Measurements from ENCODE around the gene EBNA1BP2. TPM values are rescaled to one million over a fixed set of nuclear protein-coding genes. Genes with fewer than 3 reads are reported as not detected.

The EBNA1BP2 gene, protein sequence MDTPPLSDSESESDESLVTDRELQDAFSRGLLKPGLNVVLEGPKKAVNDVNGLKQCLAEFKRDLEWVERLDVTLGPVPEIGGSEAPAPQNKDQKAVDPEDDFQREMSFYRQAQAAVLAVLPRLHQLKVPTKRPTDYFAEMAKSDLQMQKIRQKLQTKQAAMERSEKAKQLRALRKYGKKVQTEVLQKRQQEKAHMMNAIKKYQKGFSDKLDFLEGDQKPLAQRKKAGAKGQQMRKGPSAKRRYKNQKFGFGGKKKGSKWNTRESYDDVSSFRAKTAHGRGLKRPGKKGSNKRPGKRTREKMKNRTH
- total RNA-seq = 10 to 100 TPM; 34.9 to 61.6 (median 46.4) TPM

- Histone ChIP-seq H3K4me3 (peak within 1 kb of the TSS; percentile 93 to 96 (median 95)), H3K4me1 (peaks cover 0 to 6% of the 10 kb centered on the region in 2 donors), H3K27ac (peak within 1 kb of the TSS; percentile 72 to 73), H3K9me3 (no peaks in the 10 kb centered on the region), H3K27me3 (peaks cover 0 to 5% of the 10 kb centered on the region in 2 donors), H3K36me3 (peaks cover 5% of the 10 kb centered on the region)
- TF ChIP-seq POLR2AphosphoS5 (IDR thresholded peaks at IDR 0.05) (peak; percentile 28 to 72 (median 63)), POLR2A (IDR thresholded peaks at IDR 0.05) (no peak)
- intact Hi-C loops (cut with DNase I; ENCODE audit: low total_unique reads) = no loop called here
- peak; percentile 91 for DNase-seq (ENCODE audit: low spot score in 2 of 2)
Measured at GRCh38 chr1:43171876-43172526, at the start of gene EBNA1BP2, which contains the start of gene CFAP57. TSS of gene EBNA1BP2 (minus strand) at chr1:43172290. CDS start at chr1:43172118, 172 bp downstream. TSS of gene CFAP57 (plus strand) at chr1:43172330. CDS start at chr1:43172754, 424 bp downstream.

GRCh38 chr1:43221797-43222196 is 49.7 kb upstream of the EBNA1BP2 start:
- H3K9me3 ChIP-seq = no peaks in the 10 kb centered on the region
- H3K4me1 ChIP-seq = no peaks in the 10 kb centered on the region
- H3K36me3 ChIP-seq = no peaks in the 10 kb centered on the region
- DNase-seq (ENCODE audit: low spot score in 2 of 2) = no peak
- intact Hi-C loops (cut with DNase I; ENCODE audit: low total_unique reads) = no loop called here
- no peak overlapping the region for H3K27ac ChIP-seq
- no peak for TF ChIP-seq POLR2A (IDR thresholded peaks at IDR 0.05)
- TF ChIP-seq POLR2AphosphoS5 (IDR thresholded peaks at IDR 0.05) = no peak
- TF ChIP-seq, protein P1, sequence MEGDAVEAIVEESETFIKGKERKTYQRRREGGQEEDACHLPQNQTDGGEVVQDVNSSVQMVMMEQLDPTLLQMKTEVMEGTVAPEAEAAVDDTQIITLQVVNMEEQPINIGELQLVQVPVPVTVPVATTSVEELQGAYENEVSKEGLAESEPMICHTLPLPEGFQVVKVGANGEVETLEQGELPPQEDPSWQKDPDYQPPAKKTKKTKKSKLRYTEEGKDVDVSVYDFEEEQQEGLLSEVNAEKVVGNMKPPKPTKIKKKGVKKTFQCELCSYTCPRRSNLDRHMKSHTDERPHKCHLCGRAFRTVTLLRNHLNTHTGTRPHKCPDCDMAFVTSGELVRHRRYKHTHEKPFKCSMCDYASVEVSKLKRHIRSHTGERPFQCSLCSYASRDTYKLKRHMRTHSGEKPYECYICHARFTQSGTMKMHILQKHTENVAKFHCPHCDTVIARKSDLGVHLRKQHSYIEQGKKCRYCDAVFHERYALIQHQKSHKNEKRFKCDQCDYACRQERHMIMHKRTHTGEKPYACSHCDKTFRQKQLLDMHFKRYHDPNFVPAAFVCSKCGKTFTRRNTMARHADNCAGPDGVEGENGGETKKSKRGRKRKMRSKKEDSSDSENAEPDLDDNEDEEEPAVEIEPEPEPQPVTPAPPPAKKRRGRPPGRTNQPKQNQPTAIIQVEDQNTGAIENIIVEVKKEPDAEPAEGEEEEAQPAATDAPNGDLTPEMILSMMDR (IDR thresholded peaks at IDR 0.05) = no peak
- H3K4me3 ChIP-seq = no peak overlapping the region
- H3K27me3 ChIP-seq = no peaks in the 10 kb centered on the region

DNA sequence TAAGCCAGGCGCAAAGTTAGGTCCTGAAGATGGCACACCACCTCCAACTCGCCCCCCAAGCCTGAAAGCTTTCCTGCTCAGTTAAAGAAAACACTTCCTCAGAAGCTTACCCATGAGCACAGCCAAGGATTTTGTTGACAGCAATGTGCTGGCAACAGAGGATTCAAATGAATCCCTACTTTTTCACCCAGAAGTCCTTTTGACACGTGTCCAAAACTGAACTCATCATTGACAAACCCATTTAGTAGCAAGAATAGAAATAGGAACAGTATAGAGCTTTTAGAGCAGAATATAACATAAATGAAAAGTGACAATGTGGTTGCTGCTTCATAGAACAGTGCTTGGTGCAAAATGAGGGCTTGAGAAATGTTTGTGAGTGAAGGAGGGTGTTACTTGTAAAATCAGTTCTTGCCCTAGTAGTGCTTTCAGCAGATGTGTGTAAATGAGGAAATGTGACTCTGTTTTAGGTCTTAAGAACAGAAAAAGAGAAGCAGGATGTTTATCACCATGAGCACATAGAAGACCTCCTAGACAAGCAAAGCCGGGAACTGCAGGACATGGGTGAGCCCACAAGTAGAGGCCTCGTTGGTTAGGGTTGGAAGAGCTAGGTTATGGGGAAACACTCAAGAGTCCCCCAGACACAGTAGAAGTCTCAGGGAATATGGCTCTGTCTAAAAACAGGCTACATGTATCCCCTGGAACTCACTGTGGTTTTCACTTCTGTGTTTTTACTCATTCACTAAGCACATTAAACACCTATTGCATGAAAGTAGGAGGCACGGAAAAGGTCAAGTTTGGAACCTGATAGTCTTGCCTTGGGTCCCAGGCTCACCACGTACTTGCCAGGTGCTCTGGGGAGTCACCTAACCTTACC is 49.1 kb upstream of the EBNA1BP2 start:
- TF ChIP-seq POLR2AphosphoS5 (IDR thresholded peaks at IDR 0.05) (no peak), POLR2A (IDR thresholded peaks at IDR 0.05) (no peak)
- TF ChIP-seq, protein P1 (IDR thresholded peaks at IDR 0.05) = no peak
- H3K27me3 ChIP-seq = no peaks in the 10 kb centered on the region
- H3K9me3 ChIP-seq = no peaks in the 10 kb centered on the region
- DNase-seq (ENCODE audit: low spot score in 2 of 2) = no peak
- H3K4me3 ChIP-seq = no peak overlapping the region
- H3K4me1 ChIP-seq = no peaks in the 10 kb centered on the region
- no peak overlapping the region for H3K27ac ChIP-seq
- H3K36me3 ChIP-seq = no peaks in the 10 kb centered on the region
- intact Hi-C loops (cut with DNase I; ENCODE audit: low total_unique reads) = no loop called here

- no peak overlapping the region for H3K27ac ChIP-seq
- no peaks in the 10 kb centered on the region for H3K9me3 ChIP-seq
- H3K27me3 ChIP-seq = no peaks in the 10 kb centered on the region
- H3K36me3 ChIP-seq = no peaks in the 10 kb centered on the region
- DNase-seq (ENCODE audit: low spot score in 2 of 2) = no peak
- intact Hi-C loops (cut with DNase I; ENCODE audit: low total_unique reads) = no loop called here
- H3K4me3 ChIP-seq = no peak overlapping the region
- TF ChIP-seq, protein P1 (IDR thresholded peaks at IDR 0.05) = no peak
- no peak for TF ChIP-seq POLR2AphosphoS5 (IDR thresholded peaks at IDR 0.05)
- no peak for TF ChIP-seq POLR2A (IDR thresholded peaks at IDR 0.05)
- H3K4me1 ChIP-seq = no peaks in the 10 kb centered on the region
Measured at GRCh38 chr1:43217747-43218146, 45.7 kb upstream of the EBNA1BP2 start.
